HG02970 (cell line): ENCODE data around the gene TRMT10A.
"Not testable (repeated sequence)": the region's sequence is repeated elsewhere in the genome, so short reads cannot be mapped to it uniquely, and the experiment has no call there.

Experiments
- ATAC-seq: cut with Tn5 transposase; IDR thresholded peaks from one replicate; pipeline ENCODE4 v1.9.1; 2021; ENCODE audit warnings: mild to moderate bottlenecking, moderate library complexity, moderate number of reproducible peaks; ENCODE audit not compliant: unreplicated experiment, low FRiP score

TRMT10A gene

DNA sequence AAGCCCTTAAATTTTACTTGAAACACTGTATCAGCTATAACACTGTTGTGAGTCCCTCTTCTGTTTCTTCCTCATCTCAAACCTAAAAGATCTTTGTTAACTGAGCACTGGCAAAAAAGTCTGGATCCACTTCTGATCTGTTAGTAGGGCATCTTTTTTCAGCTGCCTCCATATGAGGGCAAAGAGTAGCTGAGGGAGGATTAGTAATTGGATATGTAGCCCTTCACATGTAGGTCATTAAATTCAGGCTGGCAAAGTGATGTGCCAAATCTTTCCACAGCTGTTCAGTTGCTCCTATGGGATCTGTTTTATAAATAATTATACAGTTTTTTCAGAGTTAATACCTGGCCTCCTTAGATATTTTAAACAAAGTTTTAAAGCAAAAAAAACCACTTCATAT, 1.1 kb upstream of the TRMT10A start:
- ATAC-seq = no peak

DNA sequence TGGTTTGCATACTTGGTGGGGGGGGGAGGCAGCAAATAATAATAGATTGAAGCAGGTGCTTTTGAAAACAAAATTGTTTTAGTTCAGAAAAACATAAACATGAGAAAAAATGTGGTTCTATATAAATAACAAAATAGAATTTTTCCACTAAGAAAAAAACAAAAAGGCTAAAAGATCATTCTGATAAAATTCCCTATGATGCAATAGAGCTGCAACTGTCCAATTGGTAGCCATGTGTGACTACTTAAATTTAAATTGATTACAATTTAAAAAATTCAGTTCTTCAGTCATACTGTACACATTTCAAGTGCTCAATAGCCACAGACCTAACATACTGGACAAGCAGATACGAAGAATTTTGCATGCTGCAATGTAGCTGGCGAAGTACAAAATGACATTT, 11.0 kb downstream of the TRMT10A start:
- no peak for ATAC-seq

DNA sequence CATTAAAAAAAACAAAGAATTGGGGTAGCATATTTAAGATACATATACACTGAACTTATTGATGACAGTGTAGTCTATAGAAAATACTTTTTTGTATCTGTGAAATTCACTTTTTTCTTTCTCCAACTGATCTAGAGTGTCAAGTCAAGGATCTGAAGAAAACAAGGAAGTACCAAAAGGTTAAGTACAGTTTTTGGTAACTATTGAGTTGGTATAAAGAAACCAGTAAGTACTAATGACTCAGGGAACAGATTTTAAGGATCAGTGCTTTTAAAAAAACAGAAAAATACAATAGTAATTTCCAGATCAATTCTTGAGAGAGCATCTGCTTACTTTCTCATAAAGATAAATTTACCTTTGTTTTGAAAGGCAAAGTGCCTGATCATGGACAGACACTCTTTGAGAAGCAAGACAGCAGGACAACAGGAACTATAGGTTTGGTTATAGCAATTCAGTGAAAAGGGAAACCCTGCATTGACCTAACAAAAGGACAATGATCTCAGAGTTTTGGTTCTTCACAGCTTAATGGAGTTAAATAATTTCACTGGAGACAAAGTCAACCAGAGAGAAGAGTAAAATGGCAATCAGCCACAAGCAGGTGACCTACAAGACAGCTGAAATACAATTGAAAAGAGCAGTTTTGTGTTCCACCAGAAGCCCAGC, 23.4 kb downstream of the TRMT10A start:
- ATAC-seq = no peak

DNA sequence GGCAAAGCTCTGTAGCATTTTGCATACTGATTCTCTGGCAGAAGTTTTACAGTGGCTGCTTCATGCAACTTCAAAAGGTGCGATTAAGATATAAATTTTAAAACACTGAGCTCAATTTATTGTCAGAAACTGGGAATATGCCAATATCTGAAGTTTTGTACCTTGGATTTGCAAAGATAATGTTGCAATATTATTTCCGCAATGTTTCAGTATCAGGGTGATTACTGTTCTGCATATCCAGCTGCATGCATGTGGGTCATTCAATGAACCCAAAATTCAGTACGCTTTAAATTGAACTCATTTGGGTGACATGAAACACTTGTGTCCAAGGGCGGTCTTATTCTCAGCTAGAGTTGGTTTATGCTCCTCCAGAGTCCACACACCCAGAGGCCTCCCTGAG, 26.2 kb downstream of the TRMT10A start:
- no peak for ATAC-seq

DNA sequence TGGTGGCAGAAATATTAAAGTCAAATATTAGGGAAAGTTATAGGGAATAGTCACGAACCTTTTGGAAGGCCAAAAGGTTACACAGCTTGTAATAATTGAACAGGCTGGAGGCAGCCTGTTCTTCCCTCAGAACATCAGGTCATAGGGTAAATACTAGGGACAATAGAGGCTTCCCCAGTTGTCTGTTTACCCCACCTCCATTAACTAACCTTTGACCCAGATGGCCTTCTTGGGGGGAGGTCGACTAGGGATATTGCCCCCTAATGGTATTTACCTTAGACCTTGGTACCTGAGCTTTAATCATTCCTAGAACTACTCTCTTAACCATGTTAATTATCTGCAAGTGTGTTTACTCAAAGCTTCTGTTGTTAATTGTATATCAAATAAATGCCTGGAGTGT, 27.0 kb downstream of the TRMT10A start:
- no peak for ATAC-seq

DNA sequence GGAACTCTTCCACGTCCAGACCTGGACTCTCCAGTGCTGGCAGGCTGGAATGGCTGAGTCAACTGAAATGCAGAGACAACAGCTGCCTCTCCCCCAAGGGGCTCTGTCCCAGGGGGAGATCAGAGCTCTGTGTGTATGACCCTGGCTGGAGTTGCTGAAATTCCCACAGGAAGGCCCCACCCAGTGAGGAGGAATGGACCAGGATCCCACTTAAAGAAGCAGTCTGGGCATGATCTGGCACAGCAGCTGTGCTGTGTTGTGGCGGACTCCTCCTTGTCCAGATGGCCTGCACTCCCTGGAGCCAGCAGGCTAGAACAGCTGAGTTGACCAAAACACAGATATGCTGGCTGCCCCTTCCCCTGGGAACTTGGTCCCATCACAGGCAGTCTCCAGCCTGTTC, 27.6 kb downstream of the TRMT10A start:
- no peak for ATAC-seq

DNA sequence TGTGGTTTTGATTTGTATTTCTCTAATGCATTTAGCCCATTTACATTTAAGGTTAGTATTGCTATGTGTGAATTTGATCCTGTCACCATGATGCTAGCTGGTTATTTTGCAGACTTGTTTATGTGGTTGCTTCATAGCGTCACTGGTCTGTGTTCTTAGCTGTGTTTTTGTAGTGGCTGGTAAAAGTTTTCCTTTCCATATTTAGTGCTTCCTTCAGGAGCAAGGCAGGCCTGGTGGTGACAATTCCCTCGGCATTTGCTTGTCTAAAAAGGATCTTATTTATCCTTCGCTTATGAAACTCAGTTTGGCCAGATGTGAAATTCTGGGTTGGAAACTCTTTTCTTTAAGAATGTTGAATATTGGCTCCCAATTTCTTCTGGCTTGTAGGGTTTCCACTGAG, 29.1 kb downstream of the TRMT10A start:
- ATAC-seq = not testable (repeated sequence)

DNA sequence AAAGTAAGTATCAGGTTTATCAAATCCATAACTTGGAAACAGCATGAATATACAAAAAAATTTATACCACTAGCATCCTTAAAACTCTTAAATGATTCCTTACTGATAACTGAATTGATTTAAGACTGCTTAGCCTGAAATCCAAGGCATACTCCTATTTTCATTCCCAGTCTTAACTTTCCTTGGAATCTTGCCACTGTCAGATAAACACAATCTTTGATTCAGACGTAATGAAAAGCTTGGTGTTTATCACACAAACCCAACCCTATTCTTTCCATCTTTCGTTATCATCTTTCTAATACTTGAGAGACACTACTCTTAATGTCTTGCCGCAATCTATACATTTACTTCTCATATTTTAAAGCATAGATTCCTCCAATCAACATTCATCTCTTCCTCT, 33.9 kb downstream of the TRMT10A start:
- ATAC-seq = no peak

DNA sequence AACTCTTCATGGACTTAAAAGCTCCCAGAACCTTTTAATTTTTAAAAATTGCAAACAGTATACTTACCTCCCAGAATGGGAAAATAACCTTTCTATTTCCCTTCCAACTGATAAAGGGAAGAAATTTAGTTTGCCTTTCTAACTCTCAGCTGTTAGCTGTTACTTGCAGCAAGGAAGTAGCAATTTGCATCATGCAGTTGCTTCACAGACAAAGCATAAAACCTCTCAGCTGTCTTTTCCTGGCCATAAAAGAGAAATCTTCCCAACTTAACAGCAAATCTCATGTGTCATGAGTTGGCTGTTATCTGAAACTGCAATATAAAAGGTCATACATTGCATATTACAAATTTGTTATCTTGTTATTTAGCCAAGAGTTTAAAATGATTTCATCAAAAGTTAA, 34.6 kb downstream of the TRMT10A start:
- no peak for ATAC-seq

DNA sequence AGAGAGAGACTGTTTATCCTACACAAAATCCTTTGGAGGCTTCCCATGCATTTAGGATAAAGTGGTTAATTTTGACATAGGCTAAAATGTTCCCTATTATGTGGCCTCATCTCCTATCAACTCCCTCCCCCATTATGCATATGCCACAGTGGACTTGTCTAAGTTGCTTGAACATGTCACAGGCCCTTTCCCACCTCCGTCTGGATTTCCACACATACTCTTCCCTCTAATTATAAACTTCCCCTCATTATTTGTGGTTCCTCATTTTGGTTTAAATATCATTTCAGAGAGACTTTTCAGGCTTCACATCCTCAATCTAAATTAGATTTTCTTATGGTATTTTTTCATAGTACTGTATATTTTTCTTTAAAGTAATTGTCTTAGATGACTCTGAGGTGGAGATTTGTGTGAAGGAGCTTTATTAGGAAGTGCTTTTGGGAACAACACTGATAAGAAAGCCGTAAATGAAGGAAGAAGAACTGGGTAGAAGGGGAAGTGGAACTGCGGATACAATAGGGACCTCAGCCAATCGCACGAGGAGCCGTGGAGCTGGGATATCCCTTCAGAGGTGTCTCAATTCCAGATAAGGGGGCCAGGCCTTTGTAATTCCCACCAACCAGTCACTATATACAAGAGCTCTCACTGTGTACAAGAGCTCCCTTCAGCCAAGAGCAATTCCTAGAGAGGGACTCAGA, 45.1 kb downstream of the TRMT10A start:
- no peak for ATAC-seq

- ATAC-seq = no peak
These were observed 53.1 kb downstream of the TRMT10A start, which contains the start of gene C4orf17 for GRCh38 chr4:99510721-99511120. TSS of gene C4orf17 (plus strand) at chr4:99511021. CDS start at chr4:99513082, 2,061 bp downstream.

DNA sequence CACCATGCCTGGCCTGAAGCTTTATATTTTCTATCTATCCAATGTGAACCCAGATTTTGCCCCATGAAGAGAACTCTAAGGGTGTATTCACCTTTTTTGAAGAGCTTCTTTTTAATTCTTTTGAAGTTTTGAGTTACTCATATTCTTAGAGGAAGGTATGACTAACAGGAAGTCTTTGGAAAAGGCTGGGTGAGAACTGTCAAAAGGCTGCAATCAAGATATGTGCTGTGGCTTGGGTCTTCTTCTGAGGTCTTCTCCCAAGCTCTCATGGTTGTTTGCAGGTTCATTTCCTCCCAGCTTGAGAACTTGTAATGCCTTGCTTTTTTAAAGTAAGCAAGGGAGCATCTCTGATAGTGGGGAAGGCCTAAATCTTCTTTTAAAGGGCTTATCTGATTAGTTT, 56.1 kb downstream of the TRMT10A start:
- ATAC-seq = no peak

GRCh38 chr4:99507349-99507748, 56.5 kb downstream of the TRMT10A start:
- ATAC-seq = no peak

GRCh38 chr4:99506781-99507180, 57.1 kb downstream of the TRMT10A start:
- no peak for ATAC-seq

- no peak for ATAC-seq
These were observed 58.9 kb downstream of the TRMT10A start for GRCh38 chr4:99504804-99505502.
